KBM-7 (cell line): ENCODE results near the gene CAMSAP1.
"Not testable (repeated sequence)": the region's sequence is repeated elsewhere in the genome, so short reads cannot be mapped to it uniquely, and the experiment has no call there.

Experiments used
- DNase-seq: peaks from one replicate; pipeline ENCODE4 v3.0.0-alpha.2; 2015
- in situ Hi-C: fragments of 300-500 bp; cut with MboI; formaldehyde crosslinking; loops from 2 replicates; pipeline ENCODE4 v1.14.3; 2020; ENCODE audit warnings: low sequenced_read_pairs, low pct_unique_long_range_greater_than_20kb, mixed read lengths

Gene CAMSAP1

GRCh38 chr9:135924628-135925338 is 17.4 kb upstream of the CAMSAP1 start:
- no peak for DNase-seq
- in situ Hi-C loops: no loop called here

- in situ Hi-C loops: no loop called here
- no peak for DNase-seq
Observed at GRCh38 chr9:135923508-135923907, 16.2 kb upstream of the CAMSAP1 start.

- DNase-seq: no peak
- in situ Hi-C loops: no loop called here
Observed at GRCh38 chr9:135921749-135922310, 14.5 kb upstream of the CAMSAP1 start.

GRCh38 chr9:135920973-135921585 is 13.7 kb upstream of the CAMSAP1 start:
- in situ Hi-C loops: no loop called here
- DNase-seq: no peak

GRCh38 chr9:135920256-135920930 is 13.0 kb upstream of the CAMSAP1 start:
- in situ Hi-C loops: no loop called here
- no peak for DNase-seq

- DNase-seq: no peak
- in situ Hi-C loops: no loop called here
Observed at GRCh38 chr9:135919318-135919890, 12.1 kb upstream of the CAMSAP1 start.

GRCh38 chr9:135916227-135916626 is 8.9 kb upstream of the CAMSAP1 start:
- DNase-seq, in situ Hi-C loops: not testable (repeated sequence)

- in situ Hi-C loops: no loop called here
- DNase-seq: no peak
Observed at GRCh38 chr9:135914921-135915320, 7.6 kb upstream of the CAMSAP1 start.

- in situ Hi-C loops, DNase-seq: not testable (repeated sequence)
Observed at GRCh38 chr9:135911233-135911632, 3.9 kb upstream of the CAMSAP1 start.

GRCh38 chr9:135910757-135911156 is 3.4 kb upstream of the CAMSAP1 start:
- DNase-seq: no peak
- in situ Hi-C loops: no loop called here

GRCh38 chr9:135910216-135910615 is 2.9 kb upstream of the CAMSAP1 start:
- no peak for DNase-seq
- in situ Hi-C loops: no loop called here

- in situ Hi-C loops: no loop called here
- no peak for DNase-seq
Observed at GRCh38 chr9:135909371-135909770, 2.0 kb upstream of the CAMSAP1 start.

GRCh38 chr9:135908754-135909204 is 1.4 kb upstream of the CAMSAP1 start:
- DNase-seq: no peak
- in situ Hi-C loops: no loop called here

- no peak for DNase-seq
- in situ Hi-C loops: no loop called here
Observed at GRCh38 chr9:135908093-135908753, 877 bp upstream of the CAMSAP1 start.

GRCh38 chr9:135907006-135907430 is 328 bp downstream of the CAMSAP1 start:
- no peak for DNase-seq
- in situ Hi-C loops: no loop called here

- no peak for DNase-seq
- in situ Hi-C loops: no loop called here
Observed at GRCh38 chr9:135906291-135907005, 898 bp downstream of the CAMSAP1 start.

- in situ Hi-C loops: no loop called here
- no peak for DNase-seq
Observed at GRCh38 chr9:135905380-135906258, 1.7 kb downstream of the CAMSAP1 start.
